WTC11 (cell line): ENCODE measurements around the gene SYNPO2.

Experiments
- ARID4B ChIP-seq: sonication (generic); formaldehyde crosslinking; IDR thresholded peaks from 2 replicates; pipeline ENCODE4 v1.8.0; 2023; ENCODE audit warnings: missing genetic modification reagents, mild to moderate bottlenecking, borderline replicate concordance
- CBFB ChIP-seq: sonication (generic); formaldehyde crosslinking; IDR thresholded peaks from 2 replicates; pipeline ENCODE4 v1.8.1; 2022; ENCODE audit warnings: mild to moderate bottlenecking, low read depth, missing genetic modification reagents
- CREM ChIP-seq: sonication (generic); formaldehyde crosslinking; IDR thresholded peaks from 2 replicates; pipeline ENCODE4 v1.8.1; 2022; ENCODE audit warnings: mild to moderate bottlenecking, missing genetic modification reagents, moderate library complexity
- CTCF ChIP-seq: fragments of 200-600 bp; IDR thresholded peaks from 2 replicates; pipeline ENCODE4 v1.8.0; 2022; ENCODE audit warnings: antibody characterized with exemption
- E2F4 ChIP-seq: sonication (generic); formaldehyde crosslinking; IDR thresholded peaks from 2 replicates; pipeline ENCODE4 v1.8.1; 2022; ENCODE audit warnings: low read depth, mild to moderate bottlenecking, moderate library complexity, missing genetic modification reagents, borderline replicate concordance
- MAX ChIP-seq: sonication (generic); formaldehyde crosslinking; IDR thresholded peaks from 2 replicates; pipeline ENCODE4 v1.8.0; 2022; ENCODE audit warnings: mild to moderate bottlenecking, missing genetic modification reagents
- NR2C2 ChIP-seq: sonication (generic); formaldehyde crosslinking; IDR thresholded peaks from 2 replicates; pipeline ENCODE4 v1.8.0; 2022; ENCODE audit warnings: mild to moderate bottlenecking, missing genetic modification reagents
- SOX15 ChIP-seq: fragments of 250-450 bp; sonication (Bioruptor Pico); IDR thresholded peaks from 2 replicates; pipeline ENCODE4 v1.9.0; 2021; ENCODE audit warnings: mild to moderate bottlenecking
- TEAD4 ChIP-seq: sonication (generic); formaldehyde crosslinking; IDR thresholded peaks from 2 replicates; pipeline ENCODE4 v1.8.0; 2022; ENCODE audit warnings: mild to moderate bottlenecking, missing genetic modification reagents
- USF1 ChIP-seq: sonication (generic); formaldehyde crosslinking; IDR thresholded peaks from 2 replicates; pipeline ENCODE4 v1.8.0; 2022; ENCODE audit warnings: mild to moderate bottlenecking, missing genetic modification reagents
- ZNF138 ChIP-seq: sonication (generic); formaldehyde crosslinking; conservative IDR thresholded peaks from 2 replicates; pipeline ENCODE4 v1.8.1; 2022; ENCODE audit warnings: mild to moderate bottlenecking, moderate library complexity, missing genetic modification reagents

GRCh38 chr4:118954246-118954645, 65.6 kb downstream of the SYNPO2 start:
- TF ChIP-seq CTCF (no peak), USF1 (CRISPR knock-in tag) (no peak), MAX (CRISPR knock-in tag) (no peak), ARID4B (CRISPR knock-in tag) (no peak), CBFB (CRISPR knock-in tag) (no peak), TEAD4 (CRISPR knock-in tag) (no peak), NR2C2 (CRISPR knock-in tag) (no peak), SOX15 (CRISPR knock-in tag) (no peak), E2F4 (no peak), ZNF138 (no peak), CREM (CRISPR knock-in tag) (no peak)
